ENCODE measurements around the gene CFAP77.

The CFAP77 gene

GRCh38 chr9:132410642-132411041, 631 bp downstream of the CFAP77 start:
- DNase-seq, result peak; percentile 25

DNA sequence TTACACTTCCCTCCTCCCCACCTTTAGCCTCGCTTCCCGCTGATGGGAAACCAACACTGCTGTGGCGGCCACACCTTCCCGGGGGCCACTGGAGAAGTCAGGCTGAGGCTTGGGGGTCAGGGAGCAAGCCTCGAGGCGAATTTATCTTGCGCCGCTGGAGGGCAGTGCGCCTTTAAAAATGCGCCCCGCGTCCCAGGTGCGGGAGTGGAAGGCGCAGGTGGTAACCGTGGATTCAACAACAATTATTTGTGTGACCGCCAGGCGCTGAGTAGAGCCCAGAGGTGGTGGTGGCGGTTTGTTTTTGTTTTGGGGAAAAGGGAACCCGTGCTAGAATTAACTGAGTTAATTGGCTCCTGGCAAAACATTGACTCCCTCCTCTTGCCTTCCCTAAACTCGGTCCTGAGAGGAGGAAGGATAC, 1.1 kb downstream of the CFAP77 start:
- peak; percentile 70 for DNase-seq

GRCh38 chr9:132412089-132412488, 2.1 kb downstream of the CFAP77 start:
- DNase-seq, result no peak

DNA sequence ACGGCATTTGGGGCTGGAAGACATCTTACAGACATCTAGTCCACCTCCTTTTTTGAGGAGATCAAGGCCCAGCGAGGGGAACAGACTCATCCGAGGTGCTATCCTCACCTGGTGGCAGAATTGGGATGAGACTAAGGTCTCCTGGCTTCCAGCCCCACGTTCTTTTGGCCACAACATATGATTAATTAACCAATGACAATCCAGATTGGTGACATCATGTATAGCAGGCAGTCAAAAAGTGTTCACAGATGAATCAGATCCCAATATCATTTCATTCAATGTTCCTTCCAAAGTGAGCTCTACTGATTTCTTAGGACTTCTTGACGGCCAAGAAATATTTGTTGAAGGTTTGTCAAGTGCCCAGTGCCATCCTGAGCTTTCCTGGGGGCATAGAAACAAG, 3.9 kb downstream of the CFAP77 start:
- DNase-seq, result no peak

DNA sequence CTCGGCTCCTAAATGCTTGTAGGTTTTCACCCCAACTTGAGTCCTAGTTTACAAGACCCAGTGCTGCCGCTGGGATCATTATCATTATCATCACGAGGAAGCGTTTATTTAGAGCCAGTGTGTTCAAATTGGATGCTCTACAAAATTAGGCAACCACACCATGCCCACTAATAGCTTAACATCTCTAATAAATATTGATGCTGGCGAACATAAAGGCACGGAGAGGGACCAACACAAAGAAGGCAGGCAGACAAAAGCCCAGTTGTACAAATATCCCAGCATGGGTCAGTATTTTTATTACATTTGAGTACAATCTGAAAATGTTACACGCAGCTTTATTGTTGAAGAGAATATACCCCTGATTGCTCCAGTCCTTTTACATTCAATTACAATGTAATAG, 4.7 kb downstream of the CFAP77 start:
- DNase-seq, result no peak

- no peak for DNase-seq
Observed at GRCh38 chr9:132415181-132415580, 5.2 kb downstream of the CFAP77 start.

DNA sequence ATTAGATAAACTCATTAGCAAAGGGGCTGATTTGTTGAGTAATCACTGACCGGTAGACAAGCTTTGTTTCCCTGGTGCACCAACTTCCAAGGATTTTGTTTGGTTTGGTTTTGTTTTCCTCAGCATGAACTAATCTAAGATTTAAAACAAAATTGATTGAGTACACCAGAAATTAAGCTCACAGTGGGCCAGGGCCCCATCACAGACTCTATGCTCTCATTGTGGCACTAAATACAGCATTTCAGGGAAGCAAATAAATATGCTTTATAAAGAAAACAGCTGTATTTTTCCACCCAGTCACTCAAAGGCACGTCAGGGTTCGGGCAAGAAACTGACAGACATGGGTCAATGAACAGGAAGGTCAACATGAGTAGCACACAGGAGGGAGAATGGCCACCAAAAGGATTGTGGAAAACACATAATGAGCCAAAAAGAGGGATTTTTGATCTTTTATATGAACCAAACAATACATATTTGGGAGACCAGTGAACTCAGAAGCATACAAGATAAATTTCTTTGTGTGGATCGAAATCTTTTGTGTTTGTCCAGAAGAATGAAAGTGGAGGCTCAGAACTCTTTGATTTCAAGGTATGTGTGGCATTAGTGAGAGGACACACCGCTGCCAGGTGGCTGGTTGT, 8.8 kb downstream of the CFAP77 start:
- no peak for DNase-seq

DNA sequence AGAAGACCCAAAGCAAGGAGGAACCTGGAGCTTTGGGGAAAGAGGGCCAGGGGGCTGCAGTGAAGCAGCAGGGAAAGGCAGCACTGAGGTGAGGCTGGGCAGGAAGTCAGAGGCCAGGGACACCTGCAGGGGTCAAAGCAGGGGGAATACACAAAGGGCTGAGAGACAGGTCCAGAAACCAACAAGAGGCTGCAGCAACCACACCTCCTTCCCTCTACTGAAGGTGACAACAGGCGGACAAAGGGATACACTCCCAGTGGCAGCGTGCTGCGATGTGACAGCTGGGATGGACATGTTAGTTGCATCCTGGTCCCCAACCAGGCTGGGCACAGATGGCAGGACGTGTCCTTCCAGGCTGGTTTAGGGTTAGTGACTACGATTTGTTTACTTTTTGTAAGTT, 12.6 kb downstream of the CFAP77 start:
- DNase-seq, result no peak

- DNase-seq, result no peak
Observed at GRCh38 chr9:132423503-132423902, 13.5 kb downstream of the CFAP77 start.

DNA sequence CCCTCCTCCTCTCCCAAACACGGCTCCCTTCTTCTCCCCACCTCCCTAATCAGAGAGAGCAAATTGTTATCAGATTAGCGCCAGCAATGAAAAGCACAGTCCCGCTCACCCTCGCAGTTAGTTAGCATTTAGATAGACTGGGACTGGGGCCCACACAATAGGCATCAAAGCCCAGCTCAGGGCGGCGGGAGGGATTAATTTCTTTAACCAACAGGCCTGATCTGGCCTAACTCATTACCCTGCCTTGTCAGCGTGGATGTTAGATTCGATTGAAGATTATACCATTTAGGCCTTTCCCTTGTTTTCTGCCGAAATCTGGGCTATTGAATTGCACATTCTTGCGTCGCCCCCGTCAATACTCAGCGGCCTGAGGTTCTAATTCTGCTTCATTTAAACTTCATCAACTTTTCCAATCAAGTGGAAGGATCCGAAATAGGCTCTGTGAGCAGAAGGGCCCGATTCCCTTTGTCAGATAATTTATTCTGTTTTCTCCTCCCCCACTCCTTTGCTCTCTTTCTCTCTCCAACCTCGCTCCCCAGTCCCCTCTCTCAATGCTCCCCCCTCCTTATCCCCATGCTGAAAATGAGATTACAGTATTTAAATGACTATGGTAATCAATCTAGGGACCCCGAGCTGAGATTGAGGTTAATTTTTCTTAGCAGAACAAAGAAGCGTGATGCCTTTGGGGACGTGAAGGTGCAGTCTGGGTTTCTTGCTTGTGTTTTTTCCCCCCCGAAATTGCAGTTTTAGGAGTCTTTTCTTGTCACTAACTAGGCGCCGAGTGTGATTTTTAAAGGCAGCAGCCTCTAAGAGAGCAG, 15.1 kb downstream of the CFAP77 start:
- DNase-seq, result no peak

GRCh38 chr9:132425675-132426062, 15.7 kb downstream of the CFAP77 start:
- DNase-seq, result no peak

- DNase-seq, result no peak
Observed at GRCh38 chr9:132426639-132427414, 16.8 kb downstream of the CFAP77 start.

DNA sequence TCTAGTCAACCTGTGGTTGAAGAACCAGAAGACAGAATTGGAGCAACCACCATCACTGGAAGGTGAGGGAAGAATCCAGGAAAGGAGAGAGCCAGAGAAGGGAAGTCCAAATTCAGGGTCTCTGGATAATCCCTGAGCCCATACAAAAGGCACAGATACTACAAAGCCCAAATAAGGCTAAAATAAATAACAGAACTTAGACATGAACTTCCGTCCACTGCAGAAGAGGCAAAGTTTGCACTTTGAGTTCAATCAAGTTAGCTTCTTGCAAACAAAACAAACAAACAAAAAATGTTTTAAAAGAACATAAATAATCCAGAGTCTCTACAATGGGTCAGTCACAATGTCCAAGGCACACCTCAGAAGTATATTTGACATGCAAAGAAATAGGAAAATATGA, 21.0 kb downstream of the CFAP77 start:
- DNase-seq, result no peak

GRCh38 chr9:132434881-132435280, 24.9 kb downstream of the CFAP77 start:
- no peak for DNase-seq

GRCh38 chr9:132439153-132439552, 29.1 kb downstream of the CFAP77 start:
- no peak for DNase-seq

DNA sequence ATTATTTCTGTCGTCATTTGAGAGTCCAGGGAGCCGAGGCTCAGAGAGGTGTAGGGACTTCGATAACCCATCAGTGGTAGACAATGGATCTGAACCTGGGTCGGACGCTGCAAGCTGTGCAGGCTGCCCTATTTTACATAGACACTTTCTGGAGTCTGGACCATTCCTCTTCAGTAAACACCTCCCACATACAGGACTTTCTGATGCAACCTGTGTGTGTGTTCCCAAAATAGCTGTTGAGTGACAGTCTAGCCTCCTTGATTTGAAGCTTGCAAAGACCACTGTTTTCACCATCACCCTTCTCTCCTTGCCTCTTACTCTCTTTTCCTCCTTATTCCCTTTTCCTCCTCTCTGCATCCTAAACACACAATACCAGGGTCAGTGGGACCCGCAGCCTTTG, 30.7 kb downstream of the CFAP77 start:
- DNase-seq, result no peak

DNA sequence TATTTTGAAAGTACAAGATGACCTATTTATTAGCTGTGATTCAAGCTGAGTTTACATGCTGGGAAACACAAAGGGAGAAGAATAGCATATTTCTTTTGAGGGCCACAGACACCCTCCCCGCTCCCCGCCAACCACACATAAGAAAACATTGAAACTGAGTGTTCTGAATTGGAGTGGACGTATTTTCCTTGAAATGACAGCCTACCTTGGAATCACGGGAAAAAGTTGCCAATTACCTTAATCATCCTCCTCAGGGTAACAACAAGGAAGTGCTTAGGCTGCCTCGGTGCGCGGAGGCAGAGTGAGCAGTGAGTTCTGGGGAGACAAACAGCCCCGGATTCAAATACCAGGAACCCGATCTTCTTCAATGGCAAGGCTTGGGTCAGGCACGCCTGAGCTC, 31.4 kb downstream of the CFAP77 start:
- no peak for DNase-seq

GRCh38 chr9:132443951-132444607, 34.1 kb downstream of the CFAP77 start:
- DNase-seq, result no peak

DNA sequence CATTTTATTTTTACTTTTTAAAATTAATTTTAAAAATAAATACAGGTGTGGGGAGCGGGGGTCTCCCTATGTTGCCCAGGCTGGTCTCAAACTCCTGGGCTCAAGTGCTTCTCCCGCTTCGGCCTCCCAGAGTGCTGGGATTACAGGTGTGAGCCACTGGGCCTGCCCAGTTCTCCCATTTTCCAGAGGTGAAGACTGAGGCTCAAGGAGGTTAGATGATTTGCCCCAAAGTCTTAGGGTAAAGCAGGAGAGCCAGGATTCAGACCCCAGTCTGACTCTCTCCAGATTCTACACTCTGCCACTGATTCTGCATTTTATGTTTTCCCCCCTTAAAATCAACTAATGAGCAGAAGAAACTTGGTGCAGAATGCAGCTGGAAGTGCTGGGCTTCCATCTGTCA, 36.9 kb downstream of the CFAP77 start:
- DNase-seq, result no peak

GRCh38 chr9:132447346-132447745, 37.3 kb downstream of the CFAP77 start:
- no peak for DNase-seq

DNA sequence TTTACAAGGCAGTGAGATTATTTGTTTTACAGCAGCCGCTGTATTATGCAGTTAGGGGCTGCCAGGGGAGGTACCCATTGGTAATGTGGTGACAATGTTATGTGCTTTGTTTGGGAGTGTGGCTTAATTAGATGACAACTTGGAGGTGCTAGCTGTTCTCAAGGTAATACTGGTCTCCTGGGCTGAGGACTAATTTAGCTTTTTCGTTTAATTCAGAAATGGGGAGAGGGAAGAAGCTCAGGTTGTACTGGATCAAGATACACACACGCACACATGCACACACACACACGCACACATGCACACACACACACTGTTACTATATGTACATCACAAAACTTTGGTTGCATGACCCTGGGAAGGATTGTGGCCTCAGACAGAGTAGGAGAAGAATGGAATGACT, 37.9 kb downstream of the CFAP77 start:
- no peak for DNase-seq

- peak; percentile 5 for DNase-seq
Observed at GRCh38 chr9:132451276-132451675, 41.3 kb downstream of the CFAP77 start.

- DNase-seq, result no peak
Observed at GRCh38 chr9:132456241-132456640, 46.2 kb downstream of the CFAP77 start.
